Fibroblast of skin of left biceps (primary cell): ENCODE results near the gene PTGIS.
A peak's percentile ranks its signal among the peaks of the same experiment; 100 is the strongest.

Experiments
- DNase-seq, 2 experiments: peaks; one replicate each; pipeline ENCODE4 v3.0.0-alpha.2; 2013; ENCODE audit warnings: low read depth in 2 of 2

The PTGIS gene

GRCh38 chr20:49560186-49560585, 7.8 kb downstream of the PTGIS start:
- no peak for DNase-seq

GRCh38 chr20:49559411-49560081, 8.4 kb downstream of the PTGIS start:
- DNase-seq, result peak; percentile 43 to 61

GRCh38 chr20:49558826-49559225, 9.1 kb downstream of the PTGIS start:
- DNase-seq, result no peak

- DNase-seq, result no peak
Observed at GRCh38 chr20:49557449-49557848, 10.5 kb downstream of the PTGIS start.

- DNase-seq, result no peak
Observed at GRCh38 chr20:49556621-49557020, 11.3 kb downstream of the PTGIS start.

- DNase-seq, result no peak
Observed at GRCh38 chr20:49549801-49550551, 18.0 kb downstream of the PTGIS start.

GRCh38 chr20:49548371-49548947, 19.5 kb downstream of the PTGIS start:
- DNase-seq, result no peak

- DNase-seq, result no peak
Observed at GRCh38 chr20:49545572-49545971, 22.4 kb downstream of the PTGIS start.

- no peak for DNase-seq
Observed at GRCh38 chr20:49544535-49544934, 23.4 kb downstream of the PTGIS start.

- no peak for DNase-seq
Observed at GRCh38 chr20:49543858-49544437, 24.0 kb downstream of the PTGIS start.

GRCh38 chr20:49543071-49543857, 24.7 kb downstream of the PTGIS start:
- DNase-seq, result no peak

GRCh38 chr20:49542514-49542991, 25.4 kb downstream of the PTGIS start:
- DNase-seq, result no peak

- DNase-seq, result peak in 1 of 2 experiments; percentile 26
Observed at GRCh38 chr20:49541733-49542513, 26.0 kb downstream of the PTGIS start.

- DNase-seq, result no peak
Observed at GRCh38 chr20:49540687-49541435, 27.1 kb downstream of the PTGIS start.

- DNase-seq, result no peak
Observed at GRCh38 chr20:49540232-49540620, 27.7 kb downstream of the PTGIS start.

GRCh38 chr20:49539481-49540231, 28.3 kb downstream of the PTGIS start:
- DNase-seq, result no peak

GRCh38 chr20:49538950-49539349, 29.0 kb downstream of the PTGIS start:
- no peak for DNase-seq

GRCh38 chr20:49534255-49534712, 33.7 kb downstream of the PTGIS start:
- peak in 1 of 2 experiments; percentile 20 for DNase-seq

GRCh38 chr20:49532285-49532946, 35.5 kb downstream of the PTGIS start:
- no peak for DNase-seq
